ENCODE results near the gene CMSS1. TPM values are rescaled to one million over a fixed set of nuclear protein-coding genes. Genes with fewer than 3 reads are reported as not detected.

The CMSS1 gene
- total and polyA plus RNA-seq, 2 of the 13 experiments (the other 11 are each of a cell fraction or from before 2014, with no cell fraction given), result 6.4 to 48.7 TPM

DNA sequence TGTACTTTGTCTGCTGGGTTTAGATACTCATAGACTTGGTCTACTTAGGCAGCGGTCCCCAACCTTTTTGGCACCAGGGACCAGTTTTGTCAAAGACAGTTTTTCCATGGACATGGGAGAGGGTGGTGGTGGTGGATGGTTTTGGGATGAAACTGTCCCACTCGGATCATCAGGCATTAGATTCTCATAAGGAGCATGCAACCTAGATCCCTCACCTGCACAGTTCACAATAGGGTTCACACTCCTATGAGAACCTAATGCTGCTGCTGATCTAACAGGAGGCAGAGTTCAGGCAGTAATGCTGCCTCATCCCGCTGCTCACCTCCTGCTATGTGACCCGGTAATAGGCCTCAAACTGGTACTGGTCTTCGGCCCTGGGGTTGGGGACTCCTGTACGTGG lies 45.3 kb downstream of the CMSS1 start:
- Histone ChIP-seq H3K36me3 (replicated peaks in 1 of 2; ENCODE audit: control insufficient read depth in 1 of 2, insufficient read depth in 2 of 2, low read length in 2 of 2) (peaks cover 20 to 71% of the 10 kb centered on the region in 2 experiments), H3K9ac (ENCODE audit: insufficient read depth, low read depth, low read length) (no peak overlapping the region), H3K79me2 (ENCODE audit: insufficient read depth, low read length) (peaks cover 96% of the 10 kb centered on the region), H3K4me1 (ENCODE audit: insufficient read depth, low read length) (peaks cover 94% of the 10 kb centered on the region), H3K4me2 (ENCODE audit: low read depth, low read length) (no peak overlapping the region), H3K27me3 (ENCODE audit: control insufficient read depth in 1 of 2, insufficient read depth in 2 of 2, low read length in 2 of 2) (no peaks in the 10 kb centered on the region), H2AFZ (ENCODE audit: low read length) (no peak overlapping the region), H4K20me1 (ENCODE audit: insufficient read depth, low read length) (peaks cover 96% of the 10 kb centered on the region), H3K27ac (ENCODE audit: extremely low read length, insufficient read depth, low read length) (no peak overlapping the region), H3K4me3 (replicated peaks in 1 of 3; ENCODE audit: insufficient read depth in 1 of 3, low read depth in 2 of 3, low read length in 3 of 3) (no peak overlapping the region), H3K9me3 (ENCODE audit: low read length) (no peaks in the 10 kb centered on the region)
- no peak for FAIRE-seq
- TF ChIP-seq, protein P1, sequence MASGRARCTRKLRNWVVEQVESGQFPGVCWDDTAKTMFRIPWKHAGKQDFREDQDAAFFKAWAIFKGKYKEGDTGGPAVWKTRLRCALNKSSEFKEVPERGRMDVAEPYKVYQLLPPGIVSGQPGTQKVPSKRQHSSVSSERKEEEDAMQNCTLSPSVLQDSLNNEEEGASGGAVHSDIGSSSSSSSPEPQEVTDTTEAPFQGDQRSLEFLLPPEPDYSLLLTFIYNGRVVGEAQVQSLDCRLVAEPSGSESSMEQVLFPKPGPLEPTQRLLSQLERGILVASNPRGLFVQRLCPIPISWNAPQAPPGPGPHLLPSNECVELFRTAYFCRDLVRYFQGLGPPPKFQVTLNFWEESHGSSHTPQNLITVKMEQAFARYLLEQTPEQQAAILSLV (CRISPR knock-in tag; IDR thresholded peaks at IDR 0.05; ENCODE audit: borderline replicate concordance), result no peak
- TF ChIP-seq RBFOX2 (IDR thresholded peaks at IDR 0.05; ENCODE audit: low read depth, low read length) (0 out of 2 replicates have a peak, but pooled peaks have one; percentile 12), RBM22 (optimal IDR thresholded peaks at IDR 0.05; ENCODE audit: low read length) (peak; percentile 69)
- TF ChIP-seq, protein P2, sequence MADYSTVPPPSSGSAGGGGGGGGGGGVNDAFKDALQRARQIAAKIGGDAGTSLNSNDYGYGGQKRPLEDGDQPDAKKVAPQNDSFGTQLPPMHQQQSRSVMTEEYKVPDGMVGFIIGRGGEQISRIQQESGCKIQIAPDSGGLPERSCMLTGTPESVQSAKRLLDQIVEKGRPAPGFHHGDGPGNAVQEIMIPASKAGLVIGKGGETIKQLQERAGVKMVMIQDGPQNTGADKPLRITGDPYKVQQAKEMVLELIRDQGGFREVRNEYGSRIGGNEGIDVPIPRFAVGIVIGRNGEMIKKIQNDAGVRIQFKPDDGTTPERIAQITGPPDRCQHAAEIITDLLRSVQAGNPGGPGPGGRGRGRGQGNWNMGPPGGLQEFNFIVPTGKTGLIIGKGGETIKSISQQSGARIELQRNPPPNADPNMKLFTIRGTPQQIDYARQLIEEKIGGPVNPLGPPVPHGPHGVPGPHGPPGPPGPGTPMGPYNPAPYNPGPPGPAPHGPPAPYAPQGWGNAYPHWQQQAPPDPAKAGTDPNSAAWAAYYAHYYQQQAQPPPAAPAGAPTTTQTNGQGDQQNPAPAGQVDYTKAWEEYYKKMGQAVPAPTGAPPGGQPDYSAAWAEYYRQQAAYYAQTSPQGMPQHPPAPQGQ (CRISPR knock-in tag; IDR thresholded peaks at IDR 0.05; ENCODE audit: borderline replicate concordance), result peak; percentile 87; the same call in 1 of the 2 replicates
- in situ Hi-C loops (cut with HindIII; ENCODE audit: extremely low pct_ligation_motif_present, low pct_unique_long_range_greater_than_20kb) (no loop called here), intact Hi-C loops (cut with micrococcal nuclease; ENCODE audit: unreplicated experiment) (no loop called here)
- no TSS peak for BruUV-seq (replicated peaks)
- no peak for DNase-seq (ENCODE audit: low spot score)
- WGBS (ENCODE audit: low lambda C conversion rate), result 90% methylated on average over 5 of the region's 6 CpGs
- ATAC-seq, result no peak
- ChIA-PET CTCF (ENCODE audit: low intra/inter-chr PET ratio, low total read pairs) (no interaction called here), POLR2A (no interaction called here)

DNA sequence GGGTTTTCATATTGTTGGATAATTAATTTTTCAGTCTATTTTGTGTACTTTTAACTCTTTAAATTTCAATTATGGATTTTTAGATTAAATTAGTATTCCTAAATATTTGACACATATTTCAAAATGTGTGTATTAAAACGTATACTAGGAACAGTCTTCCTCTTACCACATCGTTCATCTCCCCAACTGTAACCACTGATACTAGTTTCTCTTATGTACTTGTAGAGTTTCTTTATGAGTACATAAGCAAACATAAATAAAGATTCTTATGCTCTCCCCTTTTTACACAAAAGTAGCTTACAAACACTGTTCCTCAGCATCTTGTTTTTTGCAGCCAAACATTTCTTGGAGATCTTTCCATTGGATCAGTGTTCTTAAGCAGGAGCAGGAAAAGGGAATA lies 45.9 kb downstream of the CMSS1 start:
- DNase-seq (ENCODE audit: low spot score), result no peak
- peaks cover 100% of the 10 kb centered on the region for H3K79me2 ChIP-seq (ENCODE audit: insufficient read depth, low read length)
- H4K20me1 ChIP-seq (ENCODE audit: insufficient read depth, low read length), result peaks cover 99% of the 10 kb centered on the region
- ATAC-seq, result no peak
- no peaks in the 10 kb centered on the region for H3K9me3 ChIP-seq (ENCODE audit: low read length)
- in situ Hi-C loops (cut with HindIII; ENCODE audit: extremely low pct_ligation_motif_present, low pct_unique_long_range_greater_than_20kb) (no loop called here), intact Hi-C loops (cut with micrococcal nuclease; ENCODE audit: unreplicated experiment) (no loop called here)
- no peak overlapping the region for H3K27ac ChIP-seq (ENCODE audit: extremely low read length, insufficient read depth, low read length)
- H3K27me3 ChIP-seq (ENCODE audit: control insufficient read depth in 1 of 2, insufficient read depth in 2 of 2, low read length in 2 of 2), result no peaks in the 10 kb centered on the region
- ChIA-PET CTCF (ENCODE audit: low intra/inter-chr PET ratio, low total read pairs) (no interaction called here), POLR2A (no interaction called here)
- peaks cover 95% of the 10 kb centered on the region for H3K4me1 ChIP-seq (ENCODE audit: insufficient read depth, low read length)
- no peak for FAIRE-seq
- 96% methylated on average over 2 of the region's 2 CpGs for WGBS (ENCODE audit: low lambda C conversion rate)
- BruUV-seq (replicated peaks), result no TSS peak
- H3K4me3 ChIP-seq (replicated peaks in 1 of 3; ENCODE audit: insufficient read depth in 1 of 3, low read depth in 2 of 3, low read length in 3 of 3), result no peak overlapping the region
- no peak overlapping the region for H3K9ac ChIP-seq (ENCODE audit: insufficient read depth, low read depth, low read length)
- H2AFZ ChIP-seq (ENCODE audit: low read length), result no peak overlapping the region
- H3K36me3 ChIP-seq (replicated peaks in 1 of 2; ENCODE audit: control insufficient read depth in 1 of 2, insufficient read depth in 2 of 2, low read length in 2 of 2), result peaks cover 26 to 76% of the 10 kb centered on the region in 2 experiments
- H3K4me2 ChIP-seq (ENCODE audit: low read depth, low read length), result no peak overlapping the region; the same call in 1 of the 2 replicates
- TF ChIP-seq RBM39 (IDR thresholded peaks at IDR 0.05; ENCODE audit: low read depth, low read length, poor library complexity, severe bottlenecking), result no peak
- no peak for TF ChIP-seq NRL (CRISPR knock-in tag; IDR thresholded peaks at IDR 0.05; ENCODE audit: borderline replicate concordance)
- no peak for TF ChIP-seq ZNF883 (CRISPR knock-in tag; IDR thresholded peaks at IDR 0.05; ENCODE audit: not compliant biosample characterization)
- no peak for TF ChIP-seq ZNF460 (CRISPR knock-in tag; IDR thresholded peaks at IDR 0.05; ENCODE audit: borderline replicate concordance)
- TF ChIP-seq ZNF138 (CRISPR knock-in tag; IDR thresholded peaks at IDR 0.05; ENCODE audit: low read depth), result no peak
- TF ChIP-seq NFE2L2 (IDR thresholded peaks at IDR 0.05; ENCODE audit: low read length), result no peak

All from HepG2 (cell line).